ENCODE measurements around the gene CARD11. TPM values are rescaled to one million over a fixed set of nuclear protein-coding genes. Genes with fewer than 3 reads are reported as not detected.

CARD11 gene
- total RNA-seq, 1 donor from 2014 or later: 9.3 TPM

GRCh38 chr7:2873146-2873545, 170.5 kb downstream of the CARD11 start:
- no peak for TF ChIP-seq CTCF (IDR thresholded peaks at IDR 0.05; ENCODE audit: unreplicated experiment)
- DNase-seq (ENCODE audit: low spot score in 2 of 2, unreplicated experiment in 2 of 2): no peak
- Mint-ChIP-seq H3K4me1 (peaks cover 21% of the 10 kb centered on the region), H3K4me3 (no peak overlapping the region), H3K36me3 (no peaks in the 10 kb centered on the region), H3K27ac (peak overlapping the region; percentile 18), H3K9me3 (no peaks in the 10 kb centered on the region), H3K27me3 (ENCODE audit: low read depth) (no peaks in the 10 kb centered on the region)

- Mint-ChIP-seq H3K27ac (no peak overlapping the region), H3K36me3 (no peaks in the 10 kb centered on the region), H3K4me3 (no peak overlapping the region), H3K27me3 (ENCODE audit: low read depth) (no peaks in the 10 kb centered on the region), H3K4me1 (peaks cover 21% of the 10 kb centered on the region), H3K9me3 (no peaks in the 10 kb centered on the region)
- TF ChIP-seq CTCF (IDR thresholded peaks at IDR 0.05; ENCODE audit: unreplicated experiment): no peak
- no peak for DNase-seq (ENCODE audit: low spot score in 2 of 2, unreplicated experiment in 2 of 2)
Observed at GRCh38 chr7:2872296-2872874, 171.3 kb downstream of the CARD11 start.

GRCh38 chr7:2870471-2870931, 173.2 kb downstream of the CARD11 start:
- DNase-seq (ENCODE audit: low spot score in 2 of 2, unreplicated experiment in 2 of 2): no peak
- TF ChIP-seq CTCF (IDR thresholded peaks at IDR 0.05; ENCODE audit: unreplicated experiment): no peak
- Mint-ChIP-seq H3K27me3 (ENCODE audit: low read depth) (no peaks in the 10 kb centered on the region), H3K27ac (no peak overlapping the region), H3K4me1 (peaks cover 18% of the 10 kb centered on the region), H3K9me3 (no peaks in the 10 kb centered on the region), H3K4me3 (no peak overlapping the region), H3K36me3 (no peaks in the 10 kb centered on the region)

- Mint-ChIP-seq H3K4me3 (no peak overlapping the region), H3K4me1 (peaks cover 18% of the 10 kb centered on the region), H3K27me3 (ENCODE audit: low read depth) (no peaks in the 10 kb centered on the region), H3K9me3 (no peaks in the 10 kb centered on the region), H3K36me3 (no peaks in the 10 kb centered on the region), H3K27ac (no peak overlapping the region)
- no peak for TF ChIP-seq CTCF (IDR thresholded peaks at IDR 0.05; ENCODE audit: unreplicated experiment)
- DNase-seq (ENCODE audit: low spot score in 2 of 2, unreplicated experiment in 2 of 2): no peak
Observed at GRCh38 chr7:2869981-2870380, 173.7 kb downstream of the CARD11 start.

GRCh38 chr7:2866601-2867000, 177.1 kb downstream of the CARD11 start:
- H3K36me3 Mint-ChIP-seq: no peaks in the 10 kb centered on the region
- no peak overlapping the region for H3K27ac Mint-ChIP-seq
- DNase-seq (ENCODE audit: low spot score in 2 of 2, unreplicated experiment in 2 of 2): no peak
- H3K9me3 Mint-ChIP-seq: no peaks in the 10 kb centered on the region
- H3K4me1 Mint-ChIP-seq: peaks cover 19% of the 10 kb centered on the region
- no peak for TF ChIP-seq CTCF (IDR thresholded peaks at IDR 0.05; ENCODE audit: unreplicated experiment)
- H3K27me3 Mint-ChIP-seq (ENCODE audit: low read depth): peaks cover 1% of the 10 kb centered on the region
- H3K4me3 Mint-ChIP-seq: no peak overlapping the region
